H1 (cell line): ENCODE data around the gene TMEM198. TPM values are rescaled to one million over a fixed set of nuclear protein-coding genes. Genes with fewer than 3 reads are reported as not detected.
A peak's percentile ranks its signal among the peaks of the same experiment; 100 is the strongest.

ENCODE experiments used
- CTCF ChIA-PET: fragments of 300-600 bp; sonication (Branson Sonifier 250); formaldehyde crosslinking; loops from one replicate; lab custom pipeline; 2021; ENCODE audit not compliant: partially characterized antibody; lab: Charles Lee
- POLR2A ChIA-PET: fragments of 300-600 bp; sonication (Branson Sonifier 250); formaldehyde crosslinking; loops from one replicate; lab custom pipeline; 2021; ENCODE audit warnings: inconsistent platforms; ENCODE audit not compliant: partially characterized antibody; lab: Charles Lee
- DNase-seq, 2 experiments: peaks; one replicate each; pipeline versions ENCODE4 v3.0.0 to v3.0.0-alpha.2; 2010 to 2022; ENCODE audit warnings: low spot score in 2 of 2, low read depth in 1 of 2, mixed read lengths in 1 of 2
- FAIRE-seq: peaks from 2 replicates; lab custom pipeline; 2011; peaks lifted over from hg19 to GRCh38; lab: Jason Lieb, UNC
- H2AFZ ChIP-seq: 2 replicates; pipeline ENCODE4 v1.8.1; 2012; ENCODE audit warnings: low read length, inconsistent platforms
- H2AK5ac ChIP-seq: 2 replicates; pipeline ENCODE4 v1.6.1; 2013; ENCODE audit warnings: low read depth, low read length
- H2BK120ac ChIP-seq: replicated peaks from 2 replicates; pipeline ENCODE3; 2013; ENCODE audit warnings: low read depth, low read length, inconsistent platforms
- H2BK12ac ChIP-seq: 2 replicates; pipeline ENCODE4 v1.6.1; 2013; ENCODE audit warnings: low read depth, low read length
- H2BK15ac ChIP-seq: 2 replicates; pipeline ENCODE4 v1.6.1; 2013; ENCODE audit warnings: low read length
- H2BK20ac ChIP-seq: 2 replicates; pipeline ENCODE4 v1.6.1; 2013; ENCODE audit warnings: low read length
- H2BK5ac ChIP-seq: 2 replicates; pipeline ENCODE4 v1.6.1; 2013; ENCODE audit warnings: low read depth, low read length
- H3K14ac ChIP-seq: 2 replicates; pipeline ENCODE4 v1.6.1; 2013; ENCODE audit warnings: inconsistent platforms; ENCODE audit not compliant: insufficient read length
- H3K18ac ChIP-seq: 2 replicates; pipeline ENCODE4 v1.6.1; 2013; ENCODE audit warnings: low read length; ENCODE audit errors: extremely low read depth
- H3K23ac ChIP-seq: 2 replicates; pipeline ENCODE4 v1.6.1; 2013; ENCODE audit warnings: inconsistent platforms; ENCODE audit not compliant: insufficient read length
- H3K23me2 ChIP-seq: 2 replicates; pipeline ENCODE4 v1.6.1; 2013; ENCODE audit warnings: low read depth, low read length
- H3K27ac ChIP-seq: 2 replicates; pipeline ENCODE4 v1.6.1; 2011; ENCODE audit warnings: low read depth, low read length, inconsistent platforms
- H3K27me3 ChIP-seq, 4 experiments: replicated peaks in 1 of 4; 1 replicate in 1 of 4; 2 replicates in 3 of 4; pipeline versions ENCODE4 v1.6.1 to v1.8.1; 2011 to 2013; ENCODE audit warnings: low read length in 3 of 4, mild to moderate bottlenecking in 3 of 4, inconsistent platforms in 2 of 4, mixed read lengths in 2 of 4, moderate library complexity in 1 of 4; ENCODE audit not compliant: control insufficient read depth in 3 of 4, insufficient read depth in 3 of 4; ENCODE audit errors: extremely low read depth in 1 of 4
- H3K36me3 ChIP-seq, 4 experiments: 2 replicates each; pipeline versions ENCODE4 v1.6.1 to v1.8.1; 2011 to 2013; ENCODE audit warnings: mild to moderate bottlenecking in 4 of 4, low read length in 3 of 4, moderate library complexity in 2 of 4, control low read depth in 1 of 4, inconsistent platforms in 1 of 4; ENCODE audit not compliant: insufficient read depth in 4 of 4, control insufficient read depth in 2 of 4
- H3K4ac ChIP-seq: replicated peaks from 2 replicates; pipeline ENCODE3; 2013; ENCODE audit warnings: low read length, low read depth, mixed read lengths, inconsistent platforms; ENCODE audit not compliant: insufficient read length
- H3K4me1 ChIP-seq, 4 experiments: replicated peaks in 1 of 4; 1 replicate in 1 of 4; 2 replicates in 3 of 4; pipeline versions ENCODE4 v1.6.1 to v1.8.1; 2011 to 2013; ENCODE audit warnings: low read length in 3 of 4, inconsistent platforms in 2 of 4, mixed read lengths in 1 of 4; ENCODE audit not compliant: insufficient read depth in 4 of 4, control insufficient read depth in 3 of 4
- H3K4me2 ChIP-seq, 2 experiments: 2 replicates each; pipeline versions ENCODE4 v1.6.1 to v1.8.1; 2011 to 2013; ENCODE audit warnings: low read depth in 2 of 2, low read length in 2 of 2, control low read depth in 1 of 2, inconsistent platforms in 1 of 2, mild to moderate bottlenecking in 1 of 2; ENCODE audit not compliant: insufficient read depth in 1 of 2
- H3K4me3 ChIP-seq, 4 experiments: fragments of 200-600, 300-600 bp in 1 of 4; sonication (generic), shearing (Covaris generic), sonication (Bioruptor Twin) in 1 of 4; 2 replicates each; pipeline versions ENCODE4 v1.5.1 to v1.8.1; 2011 to 2016; ENCODE audit warnings: low read length in 4 of 4, low read depth in 3 of 4, control low read depth in 2 of 4, inconsistent platforms in 2 of 4, mild to moderate bottlenecking in 2 of 4, mixed read lengths in 1 of 4, moderate library complexity in 1 of 4; ENCODE audit not compliant: insufficient read depth in 2 of 4; ENCODE audit errors: extremely low read depth in 1 of 4
- H3K56ac ChIP-seq: replicated peaks from 2 replicates; pipeline ENCODE3; 2013; ENCODE audit warnings: low read depth, mild to moderate bottlenecking, mixed read lengths, low read length, inconsistent platforms; ENCODE audit not compliant: insufficient read length
- H3K79me1 ChIP-seq: 2 replicates; pipeline ENCODE4 v1.6.1; 2013; ENCODE audit warnings: low read depth, low read length, control low read depth
- H3K79me2 ChIP-seq, 2 experiments: 2 replicates each; pipeline versions ENCODE4 v1.6.1 to v1.8.1; 2012 to 2013; ENCODE audit warnings: low read length in 2 of 2, mild to moderate bottlenecking in 2 of 2, inconsistent platforms in 1 of 2; ENCODE audit not compliant: insufficient read depth in 2 of 2, control insufficient read depth in 1 of 2
- H3K9ac ChIP-seq, 4 experiments: replicated peaks in 1 of 4; 1 replicate in 1 of 4; 2 replicates in 3 of 4; pipeline versions ENCODE4 v1.6.1 to v1.8.1; 2011 to 2013; ENCODE audit warnings: low read depth in 3 of 4, low read length in 3 of 4, control low read depth in 2 of 4, mild to moderate bottlenecking in 2 of 4, moderate library complexity in 2 of 4, inconsistent platforms in 1 of 4; ENCODE audit errors: extremely low read depth in 1 of 4
- H3K9me3 ChIP-seq, 2 experiments: 2 replicates each; pipeline versions ENCODE4 v1.6.1 to v1.8.1; 2012 to 2013; ENCODE audit warnings: mild to moderate bottlenecking in 2 of 2, moderate library complexity in 2 of 2, control low read depth in 1 of 2, inconsistent platforms in 1 of 2, low read depth in 1 of 2, low read length in 1 of 2, mixed read lengths in 1 of 2; ENCODE audit not compliant: insufficient read depth in 2 of 2
- H4K20me1 ChIP-seq, 2 experiments: replicated peaks in 1 of 2; 2 replicates each; pipeline versions ENCODE3 to v1.8.1; 2011 to 2013; ENCODE audit warnings: inconsistent platforms in 2 of 2, low read length in 2 of 2, mild to moderate bottlenecking in 1 of 2; ENCODE audit not compliant: insufficient read depth in 2 of 2, control insufficient read depth in 1 of 2
- H4K5ac ChIP-seq: 2 replicates; pipeline ENCODE4 v1.6.1; 2013; ENCODE audit warnings: low read length, low read depth, mixed read lengths, inconsistent platforms; ENCODE audit not compliant: insufficient read length
- H4K8ac ChIP-seq: 2 replicates; pipeline ENCODE4 v1.8.0; 2013; ENCODE audit warnings: mild to moderate bottlenecking, moderate library complexity, low read length, inconsistent platforms; ENCODE audit not compliant: insufficient read depth; ENCODE audit errors: extremely low read depth
- H4K91ac ChIP-seq: replicated peaks from 2 replicates; pipeline ENCODE3; 2013; ENCODE audit warnings: low read length, mixed read lengths, inconsistent platforms; ENCODE audit not compliant: insufficient read length
- CTBP2 ChIP-seq: IDR thresholded peaks from 2 replicates; pipeline ENCODE4 v1.7.0; 2011; ENCODE audit warnings: borderline replicate concordance, mild to moderate bottlenecking, moderate library complexity, mixed read lengths, low read length; ENCODE audit not compliant: insufficient read depth, insufficient read length
- EGR1 ChIP-seq: IDR thresholded peaks from 2 replicates; pipeline ENCODE4 v1.6.1; 2011; ENCODE audit warnings: low read depth, low read length, borderline replicate concordance
- EZH2 ChIP-seq: fragments of 200-600 bp; sonication (generic); IDR thresholded peaks from 2 replicates; pipeline ENCODE4 v1.7.1; 2012; ENCODE audit warnings: low read depth, mild to moderate bottlenecking, moderate library complexity, low read length, inconsistent platforms; ENCODE audit not compliant: severe bottlenecking
- KDM5A ChIP-seq: fragments of 200-600 bp; IDR thresholded peaks from 2 replicates; pipeline ENCODE4 v1.7.1; 2012; ENCODE audit warnings: mild to moderate bottlenecking, low read length, inconsistent platforms, mixed read lengths
- POLR2AphosphoS5 ChIP-seq: IDR thresholded peaks from 2 replicates; pipeline ENCODE4 v1.6.1; 2011; ENCODE audit warnings: low read depth, low read length
- SIX5 ChIP-seq: IDR thresholded peaks from 2 replicates; pipeline ENCODE4 v1.6.1; 2011; ENCODE audit warnings: mild to moderate bottlenecking, low read depth, low read length
- TAF1 ChIP-seq: IDR thresholded peaks from 2 replicates; pipeline ENCODE4 v1.6.1; 2011; ENCODE audit warnings: mild to moderate bottlenecking, low read depth, low read length
- ZNF274 ChIP-seq: IDR thresholded peaks from 2 replicates; pipeline ENCODE4 v1.7.0; 2012; ENCODE audit warnings: low read length, borderline replicate concordance; ENCODE audit errors: extremely low read depth
- WGBS, 2 experiments: shearing (Covaris generic) in 1 of 2; methylation state at CpG; one replicate each; pipeline versions ENCODE4 v1.1.6 to v1.1.7; 2013 to 2015; ENCODE audit warnings: low lambda C conversion rate in 2 of 2, mixed read lengths in 2 of 2, inconsistent platforms in 1 of 2, low coverage in 1 of 2, missing lambda C conversion rate in 1 of 2; ENCODE audit not compliant: insufficient replicate concordance in 2 of 2, insufficient coverage in 1 of 2, insufficient read length in 1 of 2; ENCODE audit errors: extremely low coverage in 1 of 2, missing lambda C conversion rate in 1 of 2; 5-methylcytosine and 5-hydroxymethylcytosine counted together
- polyA plus RNA-seq, 7 experiments: library from polyadenylated mRNA; depleted of rRNA in 3 of 7; stranded (reverse) in 5 of 7; unstranded in 2 of 7; fragments of >200 nt in 5 of 7; fragments of 200-250 nt in 2 of 7; gene quantifications; 1 replicate in 5 of 7; 2 replicates in 1 of 7; 4 replicates in 1 of 7; pipeline versions ENCODE4 v1.2.1 to v1.2.3, GENCODE V29; 2011 to 2013; ENCODE audit warnings: missing spikeins in 2 of 7, mixed read lengths in 2 of 7
- total RNA-seq: library from RNA; stranded (reverse); fragmentation: NEBNext Ultra II Directional; extraction: Animal tissue kit (Norgen Biotek cat#: 25700); gene quantifications from 2 replicates; pipeline ENCODE4 v1.2.1, GENCODE V29; 2021
- TF ChIP-seq, protein P1 (sequence below): IDR thresholded peaks from 2 replicates; pipeline ENCODE4 v1.6.1; 2012; ENCODE audit warnings: inconsistent platforms
- TF ChIP-seq, protein P2 (sequence below): IDR thresholded peaks from 2 replicates; pipeline ENCODE4 v1.6.1; 2012; ENCODE audit warnings: inconsistent platforms
- TF ChIP-seq, protein P3 (sequence below): IDR thresholded peaks from 2 replicates; pipeline ENCODE4 v1.6.1; 2011; ENCODE audit warnings: low read depth, mild to moderate bottlenecking, low read length; ENCODE audit not compliant: insufficient read depth

Gene TMEM198
- total and polyA plus RNA-seq, 2 of the 8 experiments (the other 6 are each of a cell fraction or from before 2014, with no cell fraction given), result 10.2 to 10.4 TPM

DNA sequence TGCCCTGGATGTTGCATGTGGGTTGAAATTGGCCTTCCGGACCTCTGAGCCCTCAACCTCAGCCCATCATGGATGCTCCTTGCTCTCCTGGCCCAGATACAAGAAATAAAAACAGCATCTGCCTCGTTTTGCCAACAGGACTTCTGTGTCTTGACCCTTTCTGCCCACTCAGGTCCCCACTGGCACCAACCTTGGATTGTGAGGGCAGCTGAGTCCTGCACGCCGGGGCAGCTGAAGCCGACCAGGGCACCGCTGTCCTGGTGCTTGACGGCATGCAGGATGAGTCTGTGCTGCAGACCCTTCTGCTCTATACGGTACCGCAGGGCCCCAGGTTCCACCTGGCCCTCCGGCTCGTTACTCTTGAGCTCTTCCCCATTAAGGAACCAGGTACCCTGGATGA, 22.8 kb downstream of the TMEM198 start:
- FAIRE-seq, result no peak
- Histone ChIP-seq H3K4me3 (no peak overlapping the region), H3K4me1 (peaks cover 6 to 53% (median 43%) of the 10 kb centered on the region in 4 experiments), H3K14ac (no peak overlapping the region), H3K18ac (peak overlapping the region; percentile 76; the same call in 1 of the 2 replicates), H3K9ac (no peak overlapping the region), H3K23ac (no peak overlapping the region), H3K79me2 (peaks cover 0 to 11% of the 10 kb centered on the region in 2 experiments; a peak in 2 of 4 replicates), H4K8ac (no peak overlapping the region), H4K20me1 (no peaks in the 10 kb centered on the region), H3K36me3 (peaks cover 0 to 58% (median 11%) of the 10 kb centered on the region in 4 experiments; a peak in 6 of 8 replicates), H2AK5ac (peak overlapping the region; percentile 87), H3K4me2 (no peak overlapping the region; a peak in 1 of 4 replicates), H3K27ac (0 out of 2 replicates have a peak overlapping the region, but pooled peaks have one; percentile 67), H2BK15ac (peak overlapping the region; percentile 98), H3K4ac (peak overlapping the region; percentile 1), H3K79me1 (0 out of 2 replicates have a peak, but pooled peaks cover 2% of the 10 kb centered on the region), H4K91ac (peak overlapping the region; percentile 93), H3K23me2 (peaks cover 6% of the 10 kb centered on the region; the same call in 1 of the 2 replicates), H3K9me3 (peaks cover 0 to 8% of the 10 kb centered on the region in 2 experiments; a peak in 1 of 4 replicates), H2BK20ac (peak overlapping the region; percentile 88), H2BK120ac (peak overlapping the region; percentile 84), H2BK5ac (peak overlapping the region; percentile 91), H2AFZ (no peak overlapping the region), H4K5ac (no peak overlapping the region), H3K27me3 (peaks cover 0 to 2% (median 0%) of the 10 kb centered on the region in 4 experiments; a peak in 1 of 7 replicates), H2BK12ac (peak overlapping the region; percentile 99), H3K56ac (no peak overlapping the region)
- ChIA-PET CTCF (interaction anchor here (0.9 to 19.7 kb wide), 11 partner anchors 9 to 72 kb away, joined by 3 to 293 read pairs (median 3); partner anchors contain the start of genes CHPF, SLC4A3 and TMEM198), POLR2A (interaction anchor here (1.0 to 18.6 kb wide), 7 partner anchors 6 to 106 kb away, joined by 3 to 293 read pairs (median 6); partner anchors contain the start of genes CHPF, INHA, OBSL1 and STK11IP)
- DNase-seq, result no peak
- 86% methylated on average over 10 of the region's 11 CpGs; no CpG with 5 or more reads in 1 of the 2 experiments for WGBS, 2 experiments
- TF ChIP-seq EGR1 (no peak), KDM5A (no peak), POLR2AphosphoS5 (no peak), TAF1 (no peak), CTBP2 (no peak), EZH2 (no peak), SIX5 (no peak), ZNF274 (no peak)
- TF ChIP-seq, protein P1, sequence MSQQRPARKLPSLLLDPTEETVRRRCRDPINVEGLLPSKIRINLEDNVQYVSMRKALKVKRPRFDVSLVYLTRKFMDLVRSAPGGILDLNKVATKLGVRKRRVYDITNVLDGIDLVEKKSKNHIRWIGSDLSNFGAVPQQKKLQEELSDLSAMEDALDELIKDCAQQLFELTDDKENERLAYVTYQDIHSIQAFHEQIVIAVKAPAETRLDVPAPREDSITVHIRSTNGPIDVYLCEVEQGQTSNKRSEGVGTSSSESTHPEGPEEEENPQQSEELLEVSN, result no peak
- TF ChIP-seq, protein P2, sequence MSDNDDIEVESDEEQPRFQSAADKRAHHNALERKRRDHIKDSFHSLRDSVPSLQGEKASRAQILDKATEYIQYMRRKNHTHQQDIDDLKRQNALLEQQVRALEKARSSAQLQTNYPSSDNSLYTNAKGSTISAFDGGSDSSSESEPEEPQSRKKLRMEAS, result no peak
- TF ChIP-seq, protein P3, sequence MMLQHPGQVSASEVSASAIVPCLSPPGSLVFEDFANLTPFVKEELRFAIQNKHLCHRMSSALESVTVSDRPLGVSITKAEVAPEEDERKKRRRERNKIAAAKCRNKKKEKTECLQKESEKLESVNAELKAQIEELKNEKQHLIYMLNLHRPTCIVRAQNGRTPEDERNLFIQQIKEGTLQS, result no peak
